Stomach (tissue), 4 donors: ENCODE data around the gene ZNF135.

Source experiments
- EP300 ChIP-seq: sonication (generic); formaldehyde crosslinking; IDR thresholded peaks from one replicate; pipeline ENCODE4 v1.6.1; 2017; ENCODE audit warnings: antibody characterized with exemption
- POLR2A ChIP-seq, 4 donors: fragments of 450-650 bp; IDR thresholded peaks; one replicate each; pipeline ENCODE4 v1.6.1; 2016; ENCODE audit warnings: antibody characterized with exemption in 4 of 4, control low read depth in 2 of 4, mild to moderate bottlenecking in 1 of 4, moderate library complexity in 1 of 4
- POLR2AphosphoS5 ChIP-seq, 3 donors: sonication (generic); formaldehyde crosslinking; IDR thresholded peaks; one replicate each; pipeline ENCODE4 v1.6.1; 2016; ENCODE audit warnings: antibody characterized with exemption in 3 of 3
- TF ChIP-seq, protein P1 (sequence below), 7 experiments: fragments of 450-650 bp in 4 of 7; fragments of 200-600 bp in 3 of 7; sonication (generic) in 3 of 7; IDR thresholded peaks; one replicate each; pipeline ENCODE4 v1.5.1; 2016 to 2019; ENCODE audit warnings: antibody characterized with exemption in 7 of 7, control low read depth in 2 of 7, mild to moderate bottlenecking in 1 of 7

DNA sequence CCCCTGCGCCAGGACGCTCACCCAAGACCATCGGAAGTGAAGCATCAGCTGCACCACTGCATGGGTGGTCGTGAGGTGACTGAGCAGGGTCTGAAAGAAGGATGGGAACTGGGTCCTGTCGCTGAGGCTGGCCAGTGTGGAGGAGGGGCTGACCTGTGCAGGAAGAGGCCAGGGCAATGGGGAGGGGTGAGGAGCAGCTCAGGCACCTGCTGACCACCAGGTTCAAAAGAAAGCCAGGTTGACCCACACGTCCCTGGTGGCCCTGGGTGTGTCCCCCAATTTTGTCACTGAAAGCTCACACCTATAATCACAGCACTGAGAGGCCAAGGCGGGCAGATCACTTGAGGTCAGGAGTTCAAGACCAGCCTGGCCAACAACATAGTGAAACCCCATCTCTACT lies 39.0 kb upstream of the ZNF135 start:
- TF ChIP-seq, protein P1, sequence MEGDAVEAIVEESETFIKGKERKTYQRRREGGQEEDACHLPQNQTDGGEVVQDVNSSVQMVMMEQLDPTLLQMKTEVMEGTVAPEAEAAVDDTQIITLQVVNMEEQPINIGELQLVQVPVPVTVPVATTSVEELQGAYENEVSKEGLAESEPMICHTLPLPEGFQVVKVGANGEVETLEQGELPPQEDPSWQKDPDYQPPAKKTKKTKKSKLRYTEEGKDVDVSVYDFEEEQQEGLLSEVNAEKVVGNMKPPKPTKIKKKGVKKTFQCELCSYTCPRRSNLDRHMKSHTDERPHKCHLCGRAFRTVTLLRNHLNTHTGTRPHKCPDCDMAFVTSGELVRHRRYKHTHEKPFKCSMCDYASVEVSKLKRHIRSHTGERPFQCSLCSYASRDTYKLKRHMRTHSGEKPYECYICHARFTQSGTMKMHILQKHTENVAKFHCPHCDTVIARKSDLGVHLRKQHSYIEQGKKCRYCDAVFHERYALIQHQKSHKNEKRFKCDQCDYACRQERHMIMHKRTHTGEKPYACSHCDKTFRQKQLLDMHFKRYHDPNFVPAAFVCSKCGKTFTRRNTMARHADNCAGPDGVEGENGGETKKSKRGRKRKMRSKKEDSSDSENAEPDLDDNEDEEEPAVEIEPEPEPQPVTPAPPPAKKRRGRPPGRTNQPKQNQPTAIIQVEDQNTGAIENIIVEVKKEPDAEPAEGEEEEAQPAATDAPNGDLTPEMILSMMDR (IDR thresholded peaks at IDR 0.05), result no peak
- TF ChIP-seq POLR2AphosphoS5 (IDR thresholded peaks at IDR 0.05), result no peak
- no peak for TF ChIP-seq POLR2A (IDR thresholded peaks at IDR 0.05)
- TF ChIP-seq EP300, result no peak
